ENCODE results near the gene ANO6.

Gene ANO6

DNA sequence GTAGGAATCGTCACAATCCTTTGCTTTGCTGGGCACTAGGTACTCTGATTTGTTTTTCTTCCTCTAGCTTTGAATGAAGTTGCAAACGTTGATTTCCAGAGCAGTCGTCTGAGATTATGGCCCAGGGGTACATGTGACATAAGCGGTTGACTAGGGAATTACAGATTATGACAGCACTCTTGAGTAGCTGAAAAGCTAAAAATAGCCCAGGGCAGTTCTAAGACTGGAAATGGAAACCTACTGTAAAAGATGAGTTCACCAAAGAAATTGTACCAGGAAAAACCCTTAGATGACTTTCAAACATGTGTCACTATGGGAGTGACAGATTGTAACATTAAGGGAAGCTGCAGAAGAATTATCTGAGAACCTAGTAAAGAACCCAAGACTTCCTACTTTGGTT, 108.5 kb downstream of the ANO6 start:
- TF ChIP-seq, protein P1, sequence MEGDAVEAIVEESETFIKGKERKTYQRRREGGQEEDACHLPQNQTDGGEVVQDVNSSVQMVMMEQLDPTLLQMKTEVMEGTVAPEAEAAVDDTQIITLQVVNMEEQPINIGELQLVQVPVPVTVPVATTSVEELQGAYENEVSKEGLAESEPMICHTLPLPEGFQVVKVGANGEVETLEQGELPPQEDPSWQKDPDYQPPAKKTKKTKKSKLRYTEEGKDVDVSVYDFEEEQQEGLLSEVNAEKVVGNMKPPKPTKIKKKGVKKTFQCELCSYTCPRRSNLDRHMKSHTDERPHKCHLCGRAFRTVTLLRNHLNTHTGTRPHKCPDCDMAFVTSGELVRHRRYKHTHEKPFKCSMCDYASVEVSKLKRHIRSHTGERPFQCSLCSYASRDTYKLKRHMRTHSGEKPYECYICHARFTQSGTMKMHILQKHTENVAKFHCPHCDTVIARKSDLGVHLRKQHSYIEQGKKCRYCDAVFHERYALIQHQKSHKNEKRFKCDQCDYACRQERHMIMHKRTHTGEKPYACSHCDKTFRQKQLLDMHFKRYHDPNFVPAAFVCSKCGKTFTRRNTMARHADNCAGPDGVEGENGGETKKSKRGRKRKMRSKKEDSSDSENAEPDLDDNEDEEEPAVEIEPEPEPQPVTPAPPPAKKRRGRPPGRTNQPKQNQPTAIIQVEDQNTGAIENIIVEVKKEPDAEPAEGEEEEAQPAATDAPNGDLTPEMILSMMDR (conservative IDR thresholded peaks at IDR 0.05; ENCODE audit: low read depth, low read length) = no peak
- no peak overlapping the region for H3K4me3 ChIP-seq (ENCODE audit: low read length)
- DNase-seq (ENCODE audit: low read depth) = no peak

DNA sequence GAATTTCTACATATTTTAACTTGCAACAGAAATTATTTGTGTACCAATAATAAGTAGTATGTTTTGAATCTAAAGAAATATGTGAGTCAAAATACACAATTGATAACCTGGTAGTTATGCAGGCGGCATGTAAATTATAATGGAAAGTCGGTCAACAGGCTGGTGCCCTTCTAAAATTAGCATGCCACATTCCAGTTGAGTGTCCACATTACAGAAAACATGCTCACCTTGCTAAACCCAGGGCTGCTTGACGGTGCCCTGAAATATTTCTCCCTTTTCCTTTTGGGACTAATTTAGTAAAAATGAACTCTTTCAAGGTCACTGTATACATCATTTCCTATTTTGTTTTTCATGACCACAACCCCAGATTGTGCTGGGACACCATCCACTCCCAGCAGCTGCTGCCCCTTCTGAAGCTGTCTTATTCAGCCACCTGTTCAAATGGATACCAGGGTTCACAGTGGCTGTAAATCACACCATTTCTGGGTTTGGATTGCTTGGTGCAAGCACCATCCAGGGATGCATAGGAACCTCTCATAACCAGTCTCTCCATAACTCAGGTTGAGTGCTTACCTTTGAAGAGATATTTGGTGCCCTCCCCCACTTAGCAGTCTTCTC, 110.6 kb downstream of the ANO6 start:
- DNase-seq (ENCODE audit: low read depth) = no peak
- H3K4me3 ChIP-seq (ENCODE audit: low read length) = no peak overlapping the region
- TF ChIP-seq, protein P1 (conservative IDR thresholded peaks at IDR 0.05; ENCODE audit: low read depth, low read length) = no peak

DNA sequence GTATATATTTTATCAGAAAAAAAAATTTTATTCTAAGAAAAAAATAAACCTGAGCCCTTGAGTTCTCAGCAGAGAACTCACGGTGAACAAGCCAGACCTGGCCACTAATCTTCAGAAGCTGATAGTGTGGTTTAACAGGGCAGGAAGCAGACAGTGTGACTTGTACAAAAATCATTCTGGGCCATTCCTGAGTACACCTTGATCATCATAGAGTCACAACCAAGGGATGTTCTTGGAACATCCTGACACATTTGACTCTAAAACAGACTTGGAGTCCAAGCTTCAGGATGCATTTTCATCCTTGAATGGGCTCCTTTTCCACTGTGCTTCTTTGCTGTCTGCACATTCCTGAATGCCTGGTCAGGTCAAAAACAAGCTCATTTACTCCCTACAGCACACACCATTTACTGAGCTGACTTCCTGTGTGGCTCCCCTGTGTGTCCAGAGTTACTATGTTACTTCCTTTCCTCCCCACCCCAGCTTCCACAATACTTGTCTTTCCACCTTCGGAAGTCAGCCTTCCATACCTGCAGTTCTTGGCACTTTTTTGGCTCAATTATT, 112.0 kb downstream of the ANO6 start:
- TF ChIP-seq, protein P1 (conservative IDR thresholded peaks at IDR 0.05; ENCODE audit: low read depth, low read length) = no peak
- no peak overlapping the region for H3K4me3 ChIP-seq (ENCODE audit: low read length)
- DNase-seq (ENCODE audit: low read depth) = no peak

- no peak for DNase-seq (ENCODE audit: low read depth)
- H3K4me3 ChIP-seq (ENCODE audit: low read length) = no peak overlapping the region
- TF ChIP-seq, protein P1 (conservative IDR thresholded peaks at IDR 0.05; ENCODE audit: low read depth, low read length) = no peak
These were observed 113.3 kb downstream of the ANO6 start for GRCh38 chr12:45329238-45329637.

DNA sequence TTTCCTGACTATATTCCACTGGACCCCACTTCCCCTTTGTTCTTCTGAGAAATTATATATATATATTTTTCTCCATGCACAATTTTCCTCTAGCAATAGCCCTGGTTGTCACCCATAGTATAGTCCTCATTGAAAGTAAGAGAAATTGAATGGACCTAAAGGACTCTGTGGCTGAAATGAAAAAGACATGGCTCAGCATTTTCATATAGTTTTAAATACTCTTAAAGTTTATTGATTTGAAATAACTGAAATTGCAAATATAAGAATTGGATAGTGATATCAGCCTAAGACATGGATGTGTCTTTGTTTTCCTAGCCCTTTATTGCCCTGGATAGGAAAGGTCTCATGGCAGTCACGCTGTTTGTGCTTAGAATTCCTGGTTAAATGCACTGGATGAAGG, 113.8 kb downstream of the ANO6 start:
- H3K4me3 ChIP-seq (ENCODE audit: low read length) = no peak overlapping the region
- TF ChIP-seq, protein P1 (conservative IDR thresholded peaks at IDR 0.05; ENCODE audit: low read depth, low read length) = no peak
- no peak for DNase-seq (ENCODE audit: low read depth)

DNA sequence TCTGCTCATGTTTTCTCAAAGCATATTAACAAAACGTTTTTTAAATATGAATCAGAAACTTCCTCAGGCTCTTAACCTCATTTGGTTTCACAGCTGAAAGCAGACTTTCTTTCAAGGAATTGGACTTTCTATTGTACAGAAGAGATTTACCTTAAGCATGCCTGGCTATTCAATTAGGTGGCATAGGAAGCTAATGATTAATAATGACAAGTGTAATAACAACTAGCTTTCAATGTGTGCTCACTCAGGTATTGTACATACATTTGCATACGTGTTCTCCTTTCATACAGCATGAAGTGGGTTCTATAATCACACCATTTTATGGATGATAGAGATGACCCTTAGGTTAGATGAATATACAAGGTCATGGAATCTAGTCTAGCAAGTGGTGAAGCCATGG, 115.7 kb downstream of the ANO6 start:
- H3K4me3 ChIP-seq (ENCODE audit: low read length) = no peak overlapping the region
- TF ChIP-seq, protein P1 (conservative IDR thresholded peaks at IDR 0.05; ENCODE audit: low read depth, low read length) = no peak
- no peak for DNase-seq (ENCODE audit: low read depth)

DNA sequence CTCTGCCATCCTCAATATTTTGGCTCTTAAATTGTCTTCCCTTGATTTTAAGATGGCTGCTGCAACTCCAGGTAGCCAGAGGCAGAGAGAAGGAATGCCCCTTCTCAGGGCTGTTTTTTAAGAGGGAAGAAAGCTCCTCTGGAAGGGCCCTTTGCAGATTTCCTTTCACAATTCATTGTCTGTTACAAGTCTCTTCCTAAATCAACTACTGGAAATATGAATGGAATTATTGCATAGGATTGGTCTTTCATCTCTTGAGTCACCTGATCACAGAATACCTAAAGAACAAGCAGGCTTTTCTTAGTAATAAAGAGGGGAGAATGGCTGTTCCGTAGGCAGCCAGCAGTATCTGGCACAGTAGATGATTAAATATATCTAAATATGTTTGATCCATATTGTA, 118.5 kb downstream of the ANO6 start:
- TF ChIP-seq, protein P1 (conservative IDR thresholded peaks at IDR 0.05; ENCODE audit: low read depth, low read length) = no peak
- H3K4me3 ChIP-seq (ENCODE audit: low read length) = no peak overlapping the region
- DNase-seq (ENCODE audit: low read depth) = no peak
